Fibroblast of skin of back (primary cell): ENCODE data around the gene EPB42.
"Not testable (repeated sequence)": the region's sequence is repeated elsewhere in the genome, so short reads cannot be mapped to it uniquely, and the experiment has no call there.

Source experiments
- DNase-seq: peaks from one replicate; pipeline ENCODE4 v3.0.0-alpha.2; 2013

The EPB42 gene

DNA sequence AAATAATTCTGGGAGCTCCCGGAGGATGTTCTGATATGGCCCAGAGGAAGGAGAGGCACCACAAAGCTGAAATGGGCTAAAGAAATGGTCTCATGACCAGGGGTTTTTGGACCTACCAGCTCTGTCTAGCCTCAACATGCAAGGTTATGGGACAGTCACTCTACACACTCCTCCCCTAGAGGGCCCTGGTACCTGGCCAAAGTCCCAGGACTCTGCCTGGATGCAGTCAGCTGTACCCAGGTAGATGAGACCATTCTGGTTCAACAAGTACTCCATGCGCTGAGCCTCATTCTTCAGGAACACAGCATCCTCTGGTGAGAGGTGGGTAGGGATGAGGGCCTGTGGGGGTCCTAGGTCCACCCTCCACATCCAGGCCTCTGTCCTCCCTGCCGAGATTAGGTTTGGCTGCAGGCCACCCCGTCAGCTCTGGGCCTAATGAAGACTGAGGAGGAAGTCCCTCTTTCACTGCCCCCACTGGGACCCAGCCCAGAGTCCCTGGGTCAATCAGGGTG lies 9.5 kb downstream of the EPB42 start:
- no peak for DNase-seq

DNA sequence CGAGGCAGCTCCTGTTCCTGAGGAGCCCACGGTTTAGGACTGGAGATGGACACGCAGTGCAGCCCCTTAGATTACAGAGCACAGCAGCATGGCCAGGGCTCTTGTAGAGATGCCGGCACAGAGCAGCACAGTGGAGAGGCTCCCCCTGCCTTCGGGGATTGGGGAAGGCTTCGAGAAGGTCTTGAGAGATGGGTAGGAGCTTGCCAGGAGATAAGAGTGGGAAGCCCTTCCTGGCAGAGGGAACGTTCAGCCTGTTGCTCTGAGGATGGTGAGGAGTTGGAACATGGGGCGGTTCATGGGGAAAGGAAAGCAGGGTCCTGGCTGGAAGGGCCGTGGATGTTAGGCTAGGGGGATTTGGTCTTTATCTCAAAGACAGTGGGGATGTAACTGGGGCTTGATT lies 10.0 kb downstream of the EPB42 start:
- DNase-seq = no peak

DNA sequence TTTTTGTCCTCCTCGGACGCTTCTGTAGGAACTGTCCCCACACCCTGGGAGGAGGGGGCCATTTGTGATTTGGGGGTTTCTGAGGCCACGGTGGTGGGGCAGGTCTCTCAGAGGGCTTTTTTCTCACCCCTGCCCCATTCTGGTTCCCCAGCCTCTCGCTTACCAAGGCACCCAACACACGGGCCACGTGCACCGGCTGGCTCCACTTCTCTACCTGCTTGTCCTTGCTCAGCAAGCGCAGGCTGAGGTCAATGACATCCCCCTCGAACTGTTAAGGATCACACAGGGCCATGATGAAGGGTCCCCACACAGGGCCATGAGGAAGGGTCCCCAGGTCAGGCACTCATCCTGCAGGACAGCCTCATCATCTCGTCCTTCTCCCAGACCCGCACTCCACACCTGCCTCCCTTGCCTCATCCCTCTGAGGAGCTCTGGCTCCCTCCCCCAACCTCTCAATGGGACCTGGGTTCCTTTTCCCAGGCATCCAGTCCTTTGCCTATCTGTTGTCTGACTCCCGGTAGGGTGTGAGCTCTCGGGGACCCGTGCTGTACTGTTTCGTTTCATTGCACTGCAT lies 10.6 kb downstream of the EPB42 start:
- no peak for DNase-seq

DNA sequence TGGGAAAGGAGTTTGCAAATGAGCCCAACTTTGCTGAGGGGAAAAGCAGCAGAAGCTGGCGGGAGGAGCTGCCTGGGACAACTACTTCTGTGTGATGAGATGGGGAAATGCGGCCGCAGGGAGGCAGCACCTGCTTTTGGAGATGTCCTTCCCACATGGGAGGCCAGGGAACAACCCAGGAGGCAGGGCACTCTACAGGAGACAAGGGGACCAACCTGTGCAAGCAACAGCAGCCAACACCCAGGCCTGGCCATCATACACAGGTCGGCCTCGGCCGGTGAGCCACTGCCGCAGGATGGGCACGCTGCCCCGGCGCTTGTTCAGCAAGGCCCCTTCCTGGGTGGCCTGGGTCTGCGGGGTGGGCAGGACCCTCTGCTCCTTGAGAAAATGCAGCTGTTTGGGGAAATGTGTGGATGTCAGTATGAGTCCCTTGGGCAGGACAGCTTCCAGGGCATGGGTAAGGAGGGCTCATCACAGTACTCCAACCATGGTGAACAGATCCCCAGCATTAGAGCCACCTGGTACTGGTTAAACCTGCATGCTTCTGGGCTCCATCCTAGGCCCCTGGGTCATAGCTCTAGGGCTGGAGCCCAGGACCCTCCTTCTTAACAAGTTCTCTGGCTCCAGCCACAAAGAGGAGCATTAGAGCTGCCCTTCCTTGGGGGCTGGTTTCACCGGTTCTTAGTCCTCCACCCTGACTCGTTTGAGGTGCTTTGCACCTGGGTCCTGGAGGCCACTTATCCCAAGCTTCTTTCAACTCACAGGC lies 11.6 kb downstream of the EPB42 start:
- DNase-seq = no peak

DNA sequence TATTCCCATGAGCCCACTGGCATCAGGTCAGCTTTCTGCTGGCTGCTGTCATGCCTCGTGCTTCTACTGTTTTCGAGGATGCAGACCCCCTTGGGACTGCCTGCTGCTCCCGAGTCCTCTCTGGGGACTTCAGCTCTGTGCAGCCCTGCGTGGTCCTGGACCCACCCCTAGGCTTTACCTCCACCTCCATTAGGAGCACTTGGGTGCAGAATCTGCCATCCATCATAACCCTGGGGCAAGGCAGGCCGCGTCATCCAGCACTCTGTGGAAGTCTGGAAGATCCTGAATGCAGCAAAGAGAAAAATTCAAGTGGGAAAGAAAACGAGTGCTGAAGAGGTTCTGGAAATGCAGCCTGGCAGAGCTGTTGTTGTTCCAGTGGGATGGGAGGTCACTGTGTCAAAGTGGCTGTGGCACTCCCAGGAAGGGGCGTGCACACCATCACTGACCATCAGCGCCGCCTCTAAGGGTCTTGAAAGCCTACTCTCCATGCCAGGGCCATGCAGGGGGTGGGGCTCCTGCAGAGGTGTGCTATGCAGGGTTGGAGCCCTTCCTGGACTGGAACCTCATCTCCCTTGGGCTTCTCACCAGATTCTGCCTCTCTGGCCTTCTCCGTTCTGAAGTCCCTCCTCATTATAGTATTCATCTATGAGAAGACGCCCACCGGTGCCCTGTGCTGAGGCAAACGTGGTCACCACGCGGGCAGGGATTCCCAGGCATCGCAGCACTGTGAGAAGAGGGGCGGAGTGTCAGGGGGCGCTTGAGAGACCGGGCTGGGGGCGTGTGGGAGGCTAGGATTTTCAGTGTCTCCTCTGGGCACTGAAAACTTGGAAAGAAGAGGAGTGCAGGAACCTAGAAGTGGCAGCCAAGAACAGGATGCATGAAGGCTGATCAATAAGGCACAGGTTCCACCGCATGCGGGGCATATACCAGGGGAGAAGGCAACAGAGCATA lies 12.5 kb downstream of the EPB42 start:
- DNase-seq = no peak

DNA sequence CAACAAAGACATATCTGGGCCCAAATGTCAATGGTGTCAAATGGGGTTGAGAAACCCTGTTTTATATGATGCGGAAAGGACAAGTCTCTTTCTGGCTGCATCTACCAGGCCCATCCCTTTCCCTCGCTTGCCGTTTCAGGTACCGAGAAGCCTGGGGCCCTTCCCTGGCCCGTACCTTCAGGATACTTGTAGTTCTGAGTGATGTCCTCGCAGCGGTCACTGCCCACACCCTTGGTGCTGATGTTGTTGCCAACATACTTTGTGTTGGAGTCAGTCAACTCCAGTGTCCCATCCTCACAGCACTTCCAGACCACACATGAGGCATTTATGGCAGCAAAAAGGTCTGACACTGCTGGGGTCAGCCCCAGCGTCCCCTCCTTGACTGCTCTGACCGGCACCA lies 13.8 kb downstream of the EPB42 start:
- no peak for DNase-seq

DNA sequence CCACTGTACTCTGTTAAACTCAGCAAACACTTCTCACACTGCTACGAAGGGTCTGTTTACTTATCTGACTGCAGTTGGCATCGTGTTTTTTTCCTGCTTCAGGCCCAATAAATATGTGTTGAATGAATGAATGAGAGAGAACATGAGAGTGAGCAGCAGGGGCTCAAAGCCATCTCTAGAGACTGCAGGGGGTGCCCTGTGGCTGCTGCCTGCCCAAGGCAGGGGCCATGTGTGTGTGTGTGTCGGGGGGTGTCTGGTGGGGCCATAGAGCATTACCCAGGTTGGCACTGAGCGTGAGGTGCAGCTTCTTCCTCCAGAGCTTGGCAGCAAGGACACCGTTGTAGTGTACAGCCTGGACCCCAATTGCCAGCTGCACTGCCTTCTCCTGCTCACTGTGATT lies 14.8 kb downstream of the EPB42 start:
- DNase-seq = no peak

DNA sequence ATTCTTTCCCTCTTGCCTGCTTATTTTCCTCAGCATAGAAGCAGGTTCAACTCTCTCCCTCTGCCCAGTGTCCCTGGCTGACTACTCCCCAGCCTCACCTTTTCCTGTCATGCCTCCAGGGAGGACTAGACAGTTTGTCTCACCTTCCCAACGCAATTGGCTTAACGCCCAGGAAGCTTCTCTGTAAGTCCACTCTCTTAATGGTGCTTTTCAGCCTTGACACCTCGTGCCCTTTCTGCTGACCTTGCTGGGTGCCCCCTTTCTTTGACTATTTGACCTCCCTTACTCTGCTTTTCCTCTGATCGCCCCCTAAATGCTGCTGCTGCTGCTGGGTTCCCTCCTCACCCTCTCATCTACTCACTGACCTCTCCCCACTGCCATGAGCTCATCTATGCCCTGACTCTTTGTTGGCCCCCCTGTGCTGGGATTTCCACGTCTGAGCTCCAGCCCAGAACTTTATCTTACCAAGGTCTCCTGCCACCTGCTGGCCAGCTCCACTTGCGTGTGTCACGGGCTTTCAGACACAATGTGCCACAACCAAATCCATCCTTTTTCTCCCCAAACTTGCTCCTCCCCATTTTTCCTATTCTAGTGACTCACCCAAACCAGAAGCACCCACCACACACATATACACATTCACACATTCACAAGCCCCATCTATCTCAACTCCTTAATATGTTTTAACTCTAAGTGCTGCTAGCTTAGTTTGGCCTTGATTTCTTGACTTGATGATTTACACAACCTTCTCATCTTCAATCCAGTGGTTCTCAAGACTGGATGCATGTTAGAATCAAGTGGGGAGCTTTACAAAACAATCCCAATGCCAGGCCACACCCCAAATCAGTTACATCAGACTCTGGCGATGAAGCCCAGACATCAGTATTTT lies 16.6 kb downstream of the EPB42 start:
- peak; percentile 75 for DNase-seq

DNA sequence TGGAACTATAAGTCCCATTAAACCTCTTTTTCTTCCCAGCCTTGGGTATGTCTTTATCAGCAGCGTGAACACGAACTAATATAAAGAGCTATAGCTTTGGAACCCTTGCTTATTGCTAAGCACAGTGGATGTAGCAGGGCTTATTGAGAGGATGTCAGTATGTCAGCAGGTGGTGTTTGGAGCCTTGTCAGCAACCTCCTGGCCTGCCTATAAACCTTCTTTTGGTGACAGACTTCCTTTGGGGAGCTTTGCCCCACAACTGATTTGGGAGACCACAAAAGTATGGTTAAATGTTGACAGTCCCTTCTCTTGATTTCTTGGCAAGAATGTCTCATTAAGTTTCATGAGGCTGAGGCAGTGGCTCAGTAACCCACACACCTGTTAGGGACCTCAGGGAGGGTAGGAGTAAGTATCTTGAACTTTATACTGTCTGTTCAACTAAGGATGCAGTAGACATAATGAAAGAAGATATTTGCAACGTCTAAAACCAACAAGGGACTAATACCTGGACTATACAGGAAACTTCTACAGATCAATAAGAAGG lies 20.8 kb downstream of the EPB42 start:
- DNase-seq = no peak

DNA sequence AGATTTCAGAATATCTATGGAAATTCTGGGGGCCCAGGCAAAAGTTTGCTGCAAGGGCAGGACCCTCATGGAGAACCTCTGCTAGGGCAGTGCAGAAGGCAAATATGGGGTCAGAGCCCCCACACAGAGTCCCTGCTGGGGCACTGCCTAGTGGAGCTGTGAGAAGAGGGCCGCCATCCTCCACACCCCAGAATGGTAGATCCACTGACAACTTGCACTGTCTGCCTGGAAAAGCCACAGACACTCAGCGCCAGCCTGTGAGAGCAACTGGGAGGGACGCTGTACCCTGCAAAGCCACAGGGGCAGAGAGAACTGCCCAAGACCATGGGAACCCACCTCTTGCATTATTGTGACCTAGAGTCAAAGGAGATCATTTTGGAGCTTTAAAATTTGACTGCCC lies 21.8 kb downstream of the EPB42 start:
- DNase-seq = no peak

DNA sequence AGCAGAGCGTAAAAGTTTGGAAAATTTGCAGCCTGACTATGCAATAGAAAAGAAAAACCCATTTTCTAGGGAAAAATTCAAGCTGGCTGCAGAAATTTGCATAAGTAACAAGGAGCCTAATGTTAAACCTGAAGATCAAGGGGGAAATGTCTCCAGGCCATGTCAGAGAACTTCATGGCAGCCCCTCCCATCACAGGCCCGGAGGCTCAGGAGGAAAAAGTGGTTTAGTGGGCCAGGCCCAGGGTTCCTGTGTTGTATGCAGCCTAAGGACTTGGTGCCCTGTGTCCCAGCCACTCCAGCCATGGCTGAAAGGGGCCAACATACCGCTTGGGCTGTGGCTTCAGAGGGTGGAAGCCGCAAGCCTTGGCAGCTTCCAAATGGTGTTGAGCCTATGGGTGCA lies 22.3 kb downstream of the EPB42 start:
- not testable (repeated sequence) for DNase-seq

DNA sequence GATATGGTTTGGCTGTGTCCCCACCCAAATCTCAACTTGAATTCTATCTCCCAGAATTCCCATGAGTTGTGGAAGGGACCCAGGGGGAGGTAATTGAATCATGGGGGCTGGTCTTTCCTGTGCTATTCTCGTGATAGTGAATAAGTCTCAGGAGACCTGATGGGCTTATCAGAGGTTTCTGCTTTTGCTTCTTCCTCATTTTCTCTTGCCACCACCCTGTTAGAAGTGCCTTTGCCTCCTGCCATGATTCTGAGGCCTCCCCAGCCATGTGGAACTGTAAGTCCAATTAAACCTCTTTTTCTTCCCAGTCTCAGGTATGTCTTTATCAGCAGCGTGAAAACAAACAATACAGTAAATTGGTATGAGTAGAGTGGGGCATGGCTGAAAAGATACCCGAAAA lies 23.0 kb downstream of the EPB42 start:
- DNase-seq = not testable (repeated sequence)

DNA sequence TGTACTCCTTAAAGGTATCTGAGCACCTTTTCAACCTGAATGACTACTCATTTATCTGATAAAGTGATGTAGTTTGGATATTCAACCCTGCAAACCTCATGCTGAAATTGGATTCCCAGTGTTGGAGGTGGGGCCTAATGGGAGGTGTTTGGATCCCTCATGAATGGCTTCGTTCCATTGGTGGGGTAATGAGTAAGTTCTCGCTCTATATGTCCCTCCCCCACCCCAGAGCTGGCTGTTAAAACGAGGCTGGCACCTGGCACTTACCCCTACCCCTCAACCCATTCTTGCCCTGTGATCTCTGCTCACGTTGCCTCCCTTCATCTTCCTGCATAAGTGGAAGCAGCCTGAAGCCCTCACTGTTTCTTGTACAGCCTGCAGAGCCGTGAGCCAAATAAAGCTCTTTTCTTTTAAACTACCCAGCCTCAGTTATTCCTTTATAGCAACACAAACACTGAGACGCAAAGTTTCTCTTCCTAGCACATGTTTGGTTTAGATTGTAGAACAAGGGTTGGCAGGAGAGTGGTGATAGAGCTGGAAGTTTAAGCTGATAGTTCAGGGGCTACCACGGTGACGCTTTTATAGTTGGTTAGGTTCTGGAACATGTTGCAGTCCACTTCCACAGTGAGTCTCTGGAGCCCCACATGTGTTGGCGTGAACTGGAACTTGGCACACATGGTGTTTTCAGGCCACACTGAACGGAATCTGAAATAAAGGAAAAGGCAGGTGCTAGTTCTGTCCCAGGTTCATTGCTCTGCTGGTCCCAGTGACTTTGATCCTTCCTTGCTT lies 23.9 kb downstream of the EPB42 start:
- no peak for DNase-seq

DNA sequence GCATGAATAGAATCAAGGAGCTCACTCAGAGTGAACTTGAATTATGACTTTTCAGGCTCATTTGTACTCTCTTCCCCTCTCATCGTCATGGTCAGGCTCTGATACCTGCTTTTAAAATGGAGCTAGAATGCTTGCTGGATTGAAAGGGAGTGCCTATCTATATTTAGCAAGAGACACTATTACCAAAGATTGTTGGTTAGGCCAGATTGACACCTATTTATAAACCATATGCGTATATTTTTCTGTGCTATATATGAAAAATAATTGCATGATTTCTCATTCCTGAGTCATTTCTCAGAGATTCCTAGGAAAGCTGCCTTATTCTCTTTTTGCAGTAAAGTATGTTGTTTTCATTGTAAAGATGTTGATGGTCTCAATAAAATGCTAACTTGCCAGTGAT lies 26.0 kb downstream of the EPB42 start:
- DNase-seq = peak; percentile 62

DNA sequence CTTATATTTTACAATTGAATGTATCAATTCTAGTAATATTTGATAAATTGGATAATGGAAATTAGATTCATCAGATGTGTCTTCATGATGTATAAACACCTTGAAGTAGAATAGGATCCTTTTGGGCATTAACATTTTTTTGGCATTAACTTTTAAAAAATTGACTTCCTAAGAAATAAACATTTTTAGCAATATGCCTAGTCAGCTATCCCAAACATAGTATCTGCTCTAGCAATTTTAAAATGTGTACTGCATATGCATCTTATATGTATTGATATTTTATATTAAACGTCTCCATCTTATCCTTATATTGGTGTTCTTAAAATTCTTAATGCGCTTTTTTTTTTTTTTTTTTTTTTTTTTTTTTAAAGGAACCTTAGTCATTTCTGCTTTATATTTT lies 27.1 kb downstream of the EPB42 start:
- DNase-seq = no peak

DNA sequence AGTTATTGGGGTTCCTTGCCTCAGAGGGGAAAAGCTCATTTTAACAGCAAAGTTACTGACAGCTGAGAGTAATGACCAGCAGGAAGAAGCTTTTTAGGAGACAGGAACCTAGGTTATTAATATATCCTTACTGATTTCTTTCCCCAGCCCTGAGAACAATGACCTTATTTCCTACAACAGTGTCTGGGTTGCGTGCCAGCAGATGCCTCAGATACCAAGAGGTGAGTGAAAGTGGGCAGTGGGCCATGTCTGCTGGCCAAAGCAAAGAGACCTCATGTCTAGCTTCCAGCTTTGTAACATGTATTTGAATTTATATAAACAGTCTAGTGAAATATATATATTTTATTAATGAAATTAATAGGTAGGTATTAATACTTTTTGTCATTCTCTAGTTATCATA lies 30.6 kb downstream of the EPB42 start:
- no peak for DNase-seq

DNA sequence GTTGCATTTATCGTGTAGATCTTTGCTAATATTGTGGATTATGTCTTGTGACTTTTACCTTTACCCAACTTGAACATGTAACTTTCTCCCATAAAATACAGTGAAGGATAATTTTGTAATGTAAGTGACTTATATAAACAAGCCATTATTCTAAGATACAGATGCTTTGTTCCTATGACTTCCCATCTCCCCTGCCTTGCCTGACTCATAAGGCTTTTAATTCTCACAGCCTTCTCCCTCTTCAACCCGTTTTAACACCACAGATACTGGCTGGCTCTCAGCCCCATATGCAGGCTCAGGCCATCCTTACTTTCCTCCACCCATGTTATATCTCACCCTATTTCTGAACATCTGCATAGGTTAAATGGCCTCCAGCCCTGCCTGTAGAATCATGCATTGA lies 31.5 kb downstream of the EPB42 start:
- no peak for DNase-seq

DNA sequence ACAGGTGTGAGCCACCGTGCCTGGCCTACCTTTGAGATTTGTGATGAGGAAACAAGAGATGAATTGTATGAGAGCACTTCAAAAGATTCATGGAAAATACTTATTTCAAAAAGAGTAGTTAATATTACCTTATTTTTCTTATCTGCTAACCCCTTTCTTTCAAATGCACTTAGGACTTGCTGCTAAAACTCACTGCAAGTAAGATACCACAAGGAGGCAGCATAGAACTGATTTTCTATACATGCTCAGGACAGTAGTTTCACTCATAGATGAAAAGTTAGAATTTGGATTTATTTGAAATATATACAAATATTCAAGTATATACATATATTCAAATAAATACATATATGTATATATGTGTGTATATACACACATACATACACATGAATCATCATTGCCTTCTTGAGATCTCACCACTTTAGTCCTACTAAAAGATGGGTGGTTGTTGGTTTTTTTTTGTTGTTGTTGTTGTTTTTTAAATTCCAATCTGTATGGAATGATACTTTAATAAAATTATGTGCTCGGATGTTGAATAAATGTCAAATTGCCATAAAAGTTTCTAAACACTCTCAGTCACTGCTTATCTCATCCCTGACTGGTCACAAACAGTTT lies 33.2 kb downstream of the EPB42 start:
- peak; percentile 62 for DNase-seq

DNA sequence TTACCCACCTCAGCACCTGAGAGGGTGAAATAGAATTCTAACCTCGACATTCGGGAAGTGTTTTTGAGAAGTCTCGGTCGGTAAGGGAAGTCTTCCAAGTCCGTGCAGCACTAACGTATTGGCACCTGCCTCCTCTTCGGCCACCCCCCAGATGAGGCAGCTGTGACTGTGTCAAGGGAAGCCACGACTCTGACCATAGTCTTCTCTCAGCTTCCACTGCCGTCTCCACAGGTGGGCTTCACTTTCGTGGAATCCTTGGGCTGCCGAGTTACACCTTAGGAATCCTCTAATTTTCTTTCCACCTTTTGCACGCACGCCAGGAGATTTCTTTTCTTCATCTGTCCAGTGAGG lies 34.8 kb downstream of the EPB42 start:
- no peak for DNase-seq

DNA sequence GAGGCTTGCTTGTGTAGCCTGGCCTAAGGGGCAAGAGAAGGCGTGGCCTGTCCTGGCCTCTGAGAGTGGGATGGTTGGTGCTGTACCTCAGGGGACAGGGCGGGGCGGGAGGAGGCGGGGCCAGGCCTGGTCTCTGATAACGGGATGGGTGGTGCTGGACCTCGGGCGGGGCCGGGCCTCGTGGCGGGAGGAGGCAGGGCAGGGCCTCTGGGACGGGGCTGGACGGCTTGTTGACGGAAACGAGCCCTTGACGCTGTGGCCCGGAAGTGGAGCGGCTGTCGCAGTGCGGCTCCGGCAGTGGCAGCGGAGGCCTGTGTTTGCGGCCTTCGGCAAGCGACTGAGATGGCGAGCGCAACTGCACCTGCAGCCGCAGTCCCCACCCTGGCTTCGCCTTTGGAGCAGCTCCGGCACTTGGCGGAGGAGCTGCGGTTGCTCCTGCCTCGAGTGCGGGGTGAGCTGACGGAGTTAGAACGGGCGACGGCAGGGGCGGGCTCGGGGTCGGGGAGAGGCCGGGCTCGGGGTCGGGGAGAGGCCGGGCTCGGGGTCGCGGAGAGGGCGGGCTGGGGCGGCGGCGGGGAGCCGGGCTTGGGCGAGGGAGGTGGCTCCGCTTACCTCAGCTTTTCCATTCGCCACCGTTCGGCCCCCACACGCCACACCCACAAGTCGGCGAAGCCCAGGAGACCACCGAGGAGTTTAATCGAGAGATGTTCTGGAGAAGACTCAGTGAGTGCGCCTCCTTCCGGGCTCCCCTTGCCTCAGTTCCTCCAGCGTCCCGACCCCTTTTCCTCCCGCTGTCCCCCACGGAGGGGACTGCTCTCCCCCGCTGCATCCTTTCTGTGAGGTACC lies 35.4 kb downstream of the EPB42 start, which contains the start of gene CCNDBP1:
Gene CCNDBP1, plus strand, starts transcription at position 247 of the 846 bp plus-strand sequence. Its CDS starts 96 bp downstream, at position 343.
- peak; percentile 83 for DNase-seq
